Right cardiac atrium (tissue), 5 donors: ENCODE results near the gene PDP2. TPM values are rescaled to one million over a fixed set of nuclear protein-coding genes. Genes with fewer than 3 reads are reported as not detected.
"Not testable (repeated sequence)": the region's sequence is repeated elsewhere in the genome, so short reads cannot be mapped to it uniquely, and the experiment has no call there.

Experiments
- ATAC-seq, 2 donors: fragments of 200-7000 bp; cut with Tn5 transposase; one replicate each; pipeline versions ENCODE4 v1.8.0 to v1.9.1; 2020; ENCODE audit warnings: moderate library complexity in 2 of 2, mild to moderate bottlenecking in 1 of 2
- DNase-seq, 3 donors: peaks; one replicate each; pipeline ENCODE4 v3.0.0-alpha.2; 2020
- H3K27ac ChIP-seq: one replicate; pipeline ENCODE4 v1.5.1; 2013; ENCODE audit warnings: mild to moderate bottlenecking, low read length, control low read depth, moderate library complexity
- H3K27me3 ChIP-seq: one replicate; pipeline ENCODE4 v1.6.1; 2013; ENCODE audit not compliant: control insufficient read depth, insufficient read depth
- H3K4me1 ChIP-seq: one replicate; pipeline ENCODE4 v1.6.1; 2013; ENCODE audit warnings: low read length; ENCODE audit not compliant: control insufficient read depth, insufficient read depth
- H3K4me3 ChIP-seq: one replicate; pipeline ENCODE4 v1.5.1; 2013; ENCODE audit warnings: low read length, control low read depth
- H3K9me3 ChIP-seq: one replicate; pipeline ENCODE4 v1.6.1; 2013; ENCODE audit warnings: low read length; ENCODE audit not compliant: control insufficient read depth
- WGBS: extraction: QIAGEN DNeasy Blood & Tissue Kit; methylation state at CpG from one replicate; pipeline ENCODE4 v1.1.7; 2013; 5-methylcytosine and 5-hydroxymethylcytosine counted together
- intact Hi-C, 4 donors: fragments of 100-400 bp; cut with DNase I; formaldehyde crosslinking; loops; one replicate each; pipeline versions ENCODE4 v1.11.0 to v1.14.0; 2022 to 2023
- polyA plus RNA-seq: library from polyadenylated mRNA; stranded (reverse); fragments of 200-250 nt; gene quantifications from one replicate; pipeline ENCODE4 v1.2.3, GENCODE V29; 2013
- total RNA-seq, 4 donors: library from RNA; stranded (reverse); fragmentation: NEBNext Ultra II Directional; extraction: Animal tissue kit (Norgen Biotek cat#: 25700); gene quantifications; one replicate each; pipeline ENCODE4 v1.2.1, GENCODE V29; 2021
- donor health status: healthy with polysubstance abuse.
- donor health status: DM: no; HTN: yes; CAD: no.
- donor health status: DM: no; HTN: no; CAD: no.
- donor health status: DM: no; HTN: yes; CAD: no; lungs with severe emphysema.
- donor health status: DM: yes; HTN: yes; CAD: no.

PDP2 gene
- total and polyA plus RNA-seq, 5 donors: 2.1 to 4.4 (median 4.0) TPM

DNA sequence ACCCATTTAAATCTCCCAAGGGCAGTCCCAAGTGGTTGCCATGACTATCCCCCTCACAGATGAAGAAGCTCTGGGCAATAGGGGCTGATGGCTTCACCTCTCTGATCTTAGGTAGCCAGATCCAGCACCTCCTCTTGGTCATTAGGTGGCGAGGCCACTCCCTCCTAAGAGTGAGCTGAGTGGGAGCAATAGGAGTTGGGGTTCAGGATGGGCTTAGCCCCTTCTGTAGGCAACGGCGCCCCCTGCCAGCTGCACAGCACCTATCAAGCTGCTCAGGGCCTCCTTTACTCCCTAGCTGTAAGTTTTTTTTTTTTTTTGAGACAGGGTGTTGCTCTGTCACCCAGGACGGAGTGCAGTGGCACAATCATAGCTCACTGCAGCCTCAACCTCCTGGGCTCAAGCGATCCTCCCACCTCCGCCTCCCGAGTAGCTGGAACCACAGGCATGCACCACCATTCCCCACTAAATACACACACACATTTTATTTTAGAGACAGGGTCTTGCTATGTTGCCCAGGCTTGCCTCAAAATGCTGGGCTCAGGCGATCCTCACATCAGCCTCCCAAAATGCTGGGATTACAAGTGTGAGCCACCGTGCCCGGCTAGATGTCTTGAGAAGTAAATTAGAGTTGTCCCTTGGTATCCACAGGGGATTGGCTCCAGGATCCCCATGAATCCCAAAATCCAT lies 48.5 kb downstream of the PDP2 start:
- WGBS: 75% methylated on average over 10 of the region's 10 CpGs
- peaks cover 9% of the 10 kb centered on the region for H3K4me1 ChIP-seq
- intact Hi-C loops: no loop called here
- no peaks in the 10 kb centered on the region for H3K27me3 ChIP-seq
- H3K27ac ChIP-seq: peak overlapping the region; percentile 55
- no peaks in the 10 kb centered on the region for H3K9me3 ChIP-seq
- no peak overlapping the region for H3K4me3 ChIP-seq
- ATAC-seq: no peak
- DNase-seq: peak in 1 of 3 donors; percentile 77

DNA sequence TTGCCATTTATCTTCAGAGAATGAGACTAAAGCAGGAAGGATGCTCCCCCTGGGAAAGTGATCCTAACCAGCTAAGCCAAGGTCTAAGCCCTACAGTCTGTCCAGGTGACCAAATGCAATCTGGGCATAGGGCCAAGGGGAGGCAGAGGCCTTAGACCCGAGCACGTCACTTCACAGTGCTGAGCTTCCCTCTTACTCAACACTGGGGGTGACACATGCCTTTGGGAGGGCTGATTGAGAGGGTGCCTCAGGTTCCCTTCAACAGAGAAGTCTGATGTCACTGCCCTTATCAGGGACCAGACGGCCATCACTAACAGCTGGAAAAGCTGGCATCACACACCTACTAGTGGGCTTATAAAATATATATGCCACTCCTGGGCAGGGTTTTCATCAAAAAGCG lies 49.9 kb downstream of the PDP2 start:
- ATAC-seq: peak in 1 of 2 donors; percentile 1
- H3K27me3 ChIP-seq: no peaks in the 10 kb centered on the region
- intact Hi-C loops: loop anchor here in 2 of 4 donors (5.0 kb wide), 1 partner anchor 33 kb away; no protein-coding TSS in a partner anchor
- DNase-seq: peak in 2 of 3 donors; percentile 29 to 55
- peaks cover 9% of the 10 kb centered on the region for H3K4me1 ChIP-seq
- H3K4me3 ChIP-seq: no peak overlapping the region
- WGBS: 47% methylated on average over 4 of the region's 4 CpGs
- H3K9me3 ChIP-seq: no peaks in the 10 kb centered on the region
- peak overlapping the region; percentile 22 for H3K27ac ChIP-seq

DNA sequence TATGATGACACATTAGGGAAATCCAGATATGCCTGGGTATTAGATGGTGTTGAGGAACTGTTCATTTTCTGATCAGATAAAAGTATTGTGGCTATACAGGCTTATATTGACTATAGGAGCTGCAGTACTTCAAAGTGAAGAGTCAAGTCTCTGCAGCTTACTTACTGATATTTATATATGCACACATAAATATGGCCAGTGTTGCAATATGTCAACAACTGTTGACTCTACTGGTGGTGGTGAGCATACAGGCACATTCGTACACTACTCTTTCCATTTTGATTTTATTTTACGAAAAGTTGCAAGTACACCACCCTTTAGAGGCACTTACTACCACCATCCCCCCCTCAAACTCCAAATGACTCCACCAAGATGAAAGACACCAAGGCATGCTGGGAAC lies 51.4 kb downstream of the PDP2 start:
- H3K4me3 ChIP-seq: no peak overlapping the region
- no peak overlapping the region for H3K27ac ChIP-seq
- DNase-seq: no peak
- no peaks in the 10 kb centered on the region for H3K27me3 ChIP-seq
- intact Hi-C loops: loop anchor here in 2 of 4 donors (5.0 kb wide), 1 partner anchor 34 kb away; no protein-coding TSS in a partner anchor
- WGBS: 87% methylated on average over 2 of the region's 2 CpGs
- H3K9me3 ChIP-seq: no peaks in the 10 kb centered on the region
- H3K4me1 ChIP-seq: peaks cover 9% of the 10 kb centered on the region
- no peak for ATAC-seq

GRCh38 chr16:66932076-66932475 lies 51.8 kb downstream of the PDP2 start:
- DNase-seq: peak in 1 of 3 donors; percentile 62
- intact Hi-C loops: loop anchor here in 2 of 4 donors (5.0 kb wide), 1 partner anchor 35 kb away; no protein-coding TSS in a partner anchor
- Histone ChIP-seq H3K27ac (no peak overlapping the region), H3K4me1 (peaks cover 9% of the 10 kb centered on the region), H3K9me3 (no peaks in the 10 kb centered on the region), H3K4me3 (no peak overlapping the region), H3K27me3 (no peaks in the 10 kb centered on the region)
- WGBS: 86% methylated on average over 4 of the region's 4 CpGs
- ATAC-seq: no peak

DNA sequence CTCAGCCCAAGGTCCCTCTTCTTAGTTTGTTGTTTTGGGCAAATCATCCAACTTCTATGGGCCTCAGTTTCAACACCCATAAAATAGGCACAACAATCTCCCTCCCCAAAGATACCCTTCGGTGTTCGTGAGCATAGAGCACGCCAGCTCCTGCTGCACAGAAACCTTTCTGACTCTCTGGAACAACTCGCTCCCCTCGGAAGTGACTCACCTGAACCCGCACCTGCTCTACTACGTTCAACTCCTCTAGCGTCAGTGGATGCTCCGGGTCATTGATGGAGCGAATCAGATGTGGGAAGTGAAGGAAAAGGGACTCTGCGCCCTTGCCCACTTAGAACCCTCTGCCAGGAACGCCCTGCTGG lies 53.4 kb downstream of the PDP2 start:
- Histone ChIP-seq H3K27me3 (no peaks in the 10 kb centered on the region), H3K27ac (peak overlapping the region; percentile 83), H3K4me1 (peaks cover 3% of the 10 kb centered on the region), H3K9me3 (no peaks in the 10 kb centered on the region), H3K4me3 (peak overlapping the region; percentile 62)
- 2% methylated on average over 12 of the region's 12 CpGs for WGBS
- DNase-seq (no peak), ATAC-seq (peak in 1 of 2 donors; percentile 2)
- intact Hi-C loops: loop anchor here in 2 of 4 donors (5.0 kb wide), 1 partner anchor 36 kb away; no protein-coding TSS in a partner anchor

DNA sequence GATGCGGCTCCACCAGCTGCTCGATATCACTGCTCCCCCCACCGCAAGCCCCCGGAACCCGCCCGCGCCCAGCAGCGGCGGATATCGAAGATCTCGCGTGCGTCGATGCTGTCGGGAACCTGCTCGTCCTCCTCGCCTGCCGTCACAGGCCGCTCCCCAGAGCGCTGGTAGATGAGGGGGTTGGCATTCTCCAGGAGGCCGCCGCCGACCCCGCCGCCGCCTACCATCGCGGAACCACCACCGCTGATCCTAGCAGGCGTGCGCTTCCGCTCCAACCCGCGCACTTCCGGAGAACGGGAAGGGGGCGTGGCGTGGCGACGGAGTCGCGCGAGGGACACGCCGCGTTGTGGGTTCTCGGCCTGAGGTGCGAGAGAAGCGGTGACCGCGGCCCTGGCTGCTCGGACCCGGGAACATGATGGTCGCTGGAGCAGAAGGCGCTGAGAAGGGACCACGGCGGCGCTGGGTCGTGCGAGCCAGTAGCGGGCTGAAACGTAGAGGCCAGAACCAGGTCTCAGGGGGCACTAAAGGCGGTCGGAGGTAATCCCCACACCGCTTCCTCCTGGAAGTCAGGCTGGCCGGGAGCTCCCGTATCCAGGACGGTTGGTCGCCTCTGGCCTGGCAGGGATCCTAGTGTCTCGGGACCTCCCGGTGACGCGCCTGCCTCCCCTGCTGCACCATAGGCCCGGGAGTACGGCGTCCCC lies 54.0 kb downstream of the PDP2 start, which contains the start of gene CIAO2B:
CIAO2B (minus strand) TSS at position 265 of the 701 bp plus-strand sequence; CDS start at position 227, 38 bp downstream.
- peak; percentile 91 to 97 (median 96) for DNase-seq
- WGBS: under 1% methylated on average over 76 of the region's 76 CpGs
- H3K4me3 ChIP-seq: peak within 1 kb of the TSS; percentile 62
- intact Hi-C loops: loop anchor here in 2 of 4 donors (5.0 kb wide), 1 partner anchor 37 kb away; no protein-coding TSS in a partner anchor
- peaks cover 3% of the 10 kb centered on the region for H3K4me1 ChIP-seq
- peak within 1 kb of the TSS; percentile 84 for H3K27ac ChIP-seq
- H3K9me3 ChIP-seq: no peaks in the 10 kb centered on the region
- ATAC-seq: peak; percentile 86 to 87
- H3K27me3 ChIP-seq: no peaks in the 10 kb centered on the region

- not testable (repeated sequence) for ATAC-seq, DNase-seq, H3K9me3 ChIP-seq, H3K4me1 ChIP-seq, H3K27me3 ChIP-seq
- under 1% methylated on average over 21 of the region's 24 CpGs for WGBS
- intact Hi-C loops: loop anchor here in 2 of 4 donors (5.0 kb wide), 1 partner anchor 38 kb away; no protein-coding TSS in a partner anchor
- peak overlapping the region; percentile 84 for H3K27ac ChIP-seq
- peak overlapping the region; percentile 62 for H3K4me3 ChIP-seq
Measured at GRCh38 chr16:66934839-66935313, 54.6 kb downstream of the PDP2 start.

GRCh38 chr16:66935314-66936011 lies 55.1 kb downstream of the PDP2 start, which contains the start of gene CES2:
Gene CES2 (plus strand): TSS chr16:66935516. CDS start chr16:66935636, 120 bp downstream.
- peak; percentile 60 to 78 (median 74) for DNase-seq
- Histone ChIP-seq H3K27me3 (no peaks in the 10 kb centered on the region), H3K4me3 (peak within 1 kb of the TSS; percentile 62), H3K9me3 (no peaks in the 10 kb centered on the region), H3K4me1 (peaks cover 3% of the 10 kb centered on the region), H3K27ac (peak within 1 kb of the TSS; percentile 84)
- 21% methylated on average over 44 of the region's 44 CpGs for WGBS
- intact Hi-C loops: no loop called here
- ATAC-seq: peak; percentile 61 to 65

DNA sequence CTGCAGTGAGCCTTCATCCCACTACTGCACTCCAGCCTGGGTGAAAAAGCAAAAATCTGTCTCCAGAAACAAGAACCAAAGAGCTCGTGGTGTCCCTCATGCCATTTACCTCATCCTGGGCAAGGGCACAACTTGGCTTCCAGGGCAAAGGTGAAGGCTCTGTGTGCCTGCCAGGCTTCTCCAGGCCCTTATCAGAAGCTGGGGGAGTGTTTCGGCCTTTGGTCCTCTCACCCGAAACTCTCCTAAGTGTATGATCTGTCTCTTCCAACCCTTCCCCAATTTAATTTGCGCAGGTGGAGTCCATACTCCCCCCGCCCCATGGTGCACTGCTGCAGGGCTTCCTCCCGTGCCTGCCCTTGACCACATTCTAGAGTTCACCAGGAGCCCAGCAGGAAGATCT lies 56.1 kb downstream of the PDP2 start:
- Histone ChIP-seq H3K4me3 (peak overlapping the region; percentile 62), H3K27ac (peak overlapping the region; percentile 28), H3K4me1 (peaks cover 3% of the 10 kb centered on the region), H3K27me3 (no peaks in the 10 kb centered on the region), H3K9me3 (no peaks in the 10 kb centered on the region)
- DNase-seq (peak in 1 of 3 donors; percentile 27), ATAC-seq (no peak)
- WGBS: 72% methylated on average over 6 of the region's 6 CpGs
- intact Hi-C loops: no loop called here

DNA sequence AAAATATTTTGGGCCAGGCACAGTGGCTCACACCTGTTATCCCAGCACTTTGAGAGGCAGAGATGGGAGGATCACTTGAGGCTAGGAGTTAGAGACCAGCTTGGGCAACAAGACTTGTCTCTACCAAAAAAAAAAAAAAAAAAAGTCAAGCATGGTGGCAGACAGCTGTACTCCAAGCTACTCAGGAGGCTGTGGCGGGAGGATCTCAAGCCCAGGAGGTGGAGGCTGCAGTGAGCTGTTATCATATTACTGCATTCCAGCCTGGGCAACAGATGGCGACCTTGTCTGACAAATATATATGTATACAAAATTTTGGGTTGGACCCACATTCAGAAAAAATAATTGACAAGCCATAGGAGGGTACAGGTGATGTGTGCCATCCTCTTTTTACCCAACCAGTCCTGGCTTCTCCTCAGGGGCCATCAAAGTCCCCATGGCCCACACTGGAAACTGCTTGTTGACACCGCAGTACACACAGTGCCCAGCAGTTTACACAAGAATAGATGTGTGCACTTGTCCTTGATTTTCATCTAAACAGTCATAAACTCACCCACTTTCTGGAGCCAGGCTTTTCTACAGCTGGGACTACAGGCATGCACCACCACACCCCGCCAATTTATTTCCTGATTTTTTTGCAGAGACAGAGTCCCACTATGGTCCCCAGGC lies 56.7 kb downstream of the PDP2 start:
- intact Hi-C loops: no loop called here

More for the DNA sequence above, 56.7 kb downstream of the PDP2 start:
- Histone ChIP-seq H3K4me3 (no peak overlapping the region), H3K27me3 (no peaks in the 10 kb centered on the region), H3K27ac (peak overlapping the region; percentile 26), H3K9me3 (no peaks in the 10 kb centered on the region), H3K4me1 (peaks cover 3% of the 10 kb centered on the region)
- DNase-seq: peak in 1 of 3 donors; percentile 20
- ATAC-seq: no peak
- 78% methylated on average over 4 of the region's 4 CpGs for WGBS
